Activated CD4-positive, CD25-positive, alpha-beta regulatory T cell treated with anti-CD3 and anti-CD28 coated beads, Interleukin-2, amount 50 U/mL, for 72 hours (primary cell): ENCODE results near the gene PPP2R5E.

Source experiments
- DNase-seq: peaks from one replicate; pipeline ENCODE4 v3.0.0; 2021

Gene PPP2R5E

GRCh38 chr14:63468294-63468693, 74.9 kb downstream of the PPP2R5E start:
- DNase-seq: no peak

GRCh38 chr14:63467440-63468072, 75.6 kb downstream of the PPP2R5E start:
- no peak for DNase-seq

GRCh38 chr14:63465347-63465746, 77.8 kb downstream of the PPP2R5E start:
- no peak for DNase-seq

DNA sequence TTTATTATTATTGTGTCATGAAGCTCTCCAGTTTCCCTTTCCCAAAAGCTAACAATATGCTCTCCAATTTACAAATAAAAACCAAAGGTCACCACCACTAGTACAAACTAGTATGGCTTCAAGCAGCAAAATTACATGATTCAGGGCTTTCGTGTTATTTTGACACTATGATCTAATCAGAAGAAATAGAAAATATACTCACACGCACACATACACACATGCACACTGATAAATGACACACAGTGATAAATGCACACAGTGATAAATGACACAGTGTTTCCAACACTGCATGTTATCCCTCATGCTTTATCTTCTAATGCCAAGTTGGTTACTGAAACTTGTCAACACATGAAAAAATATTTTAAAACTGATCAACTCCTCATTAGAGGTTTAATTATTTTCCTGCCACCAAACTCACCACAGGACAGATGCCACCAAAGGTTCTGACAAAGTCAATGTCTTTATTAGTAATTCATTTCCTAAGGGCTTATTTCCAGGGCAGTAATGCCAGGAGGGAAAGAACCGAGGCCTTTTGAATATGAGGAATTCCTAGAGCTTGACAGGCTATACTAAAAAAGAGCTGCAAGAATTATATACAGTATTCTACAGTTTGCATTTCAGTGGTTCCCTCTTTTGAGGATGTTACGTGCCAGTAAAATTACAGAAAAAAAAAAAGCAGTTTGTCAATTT, 82.4 kb downstream of the PPP2R5E start:
- no peak for DNase-seq

DNA sequence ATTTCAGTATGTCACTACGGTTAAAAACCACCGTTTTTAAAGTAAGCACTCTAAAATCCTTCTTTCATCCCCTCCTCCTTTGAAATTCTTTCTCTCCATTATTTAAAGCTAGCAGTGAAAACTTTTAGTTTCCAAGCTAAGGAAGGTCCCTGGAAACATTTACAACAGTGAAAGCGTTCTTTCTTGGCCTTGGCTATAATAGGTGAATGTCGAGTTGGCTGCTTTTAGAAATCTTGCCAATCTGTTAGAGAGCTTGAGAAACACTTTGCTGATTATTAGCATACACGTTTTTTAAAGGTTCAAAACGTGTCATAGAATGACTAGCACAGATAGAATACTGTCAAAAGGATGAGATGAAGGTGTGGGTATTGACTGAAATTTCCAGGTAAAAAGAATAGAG, 83.4 kb downstream of the PPP2R5E start:
- no peak for DNase-seq

DNA sequence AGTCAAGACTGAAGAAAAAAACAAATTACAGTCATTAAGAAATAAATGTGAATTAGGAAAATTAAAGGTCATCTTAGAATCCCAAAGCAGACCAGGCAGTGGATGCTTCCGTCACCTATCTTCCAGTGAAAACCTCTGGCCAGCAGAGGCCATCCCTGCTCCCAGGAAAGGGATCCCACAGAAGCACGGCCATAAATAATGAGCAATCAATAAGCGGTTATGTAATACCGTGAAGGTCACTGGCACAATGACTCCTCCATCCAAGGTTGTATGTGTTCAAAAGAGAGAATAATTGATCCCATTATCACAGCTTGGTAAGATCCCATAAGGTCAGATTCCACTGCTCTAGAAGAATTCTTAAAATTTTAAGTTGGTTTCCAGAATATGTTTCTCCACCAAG, 85.7 kb downstream of the PPP2R5E start:
- DNase-seq: no peak

- DNase-seq: no peak
These were observed 88.1 kb downstream of the PPP2R5E start for GRCh38 chr14:63454863-63455622.

DNA sequence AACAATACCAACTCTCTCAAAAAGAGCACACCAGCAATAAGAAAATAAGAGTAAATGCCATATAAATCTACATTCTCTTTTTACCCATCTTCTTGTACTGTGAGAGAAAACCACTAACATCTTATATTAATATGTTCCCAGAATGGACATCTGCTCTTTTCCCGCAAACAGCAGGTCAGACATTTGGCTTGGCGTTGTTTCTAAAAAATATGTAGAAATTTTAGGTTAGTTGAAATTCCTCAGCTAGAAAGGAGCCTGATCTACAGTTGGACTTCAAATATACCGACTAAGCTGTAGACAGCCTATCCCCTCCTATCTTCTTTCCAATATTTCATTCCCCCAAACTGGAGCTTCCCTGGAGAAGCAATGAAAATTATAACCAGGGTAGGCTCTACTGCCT, 88.7 kb downstream of the PPP2R5E start:
- no peak for DNase-seq

DNA sequence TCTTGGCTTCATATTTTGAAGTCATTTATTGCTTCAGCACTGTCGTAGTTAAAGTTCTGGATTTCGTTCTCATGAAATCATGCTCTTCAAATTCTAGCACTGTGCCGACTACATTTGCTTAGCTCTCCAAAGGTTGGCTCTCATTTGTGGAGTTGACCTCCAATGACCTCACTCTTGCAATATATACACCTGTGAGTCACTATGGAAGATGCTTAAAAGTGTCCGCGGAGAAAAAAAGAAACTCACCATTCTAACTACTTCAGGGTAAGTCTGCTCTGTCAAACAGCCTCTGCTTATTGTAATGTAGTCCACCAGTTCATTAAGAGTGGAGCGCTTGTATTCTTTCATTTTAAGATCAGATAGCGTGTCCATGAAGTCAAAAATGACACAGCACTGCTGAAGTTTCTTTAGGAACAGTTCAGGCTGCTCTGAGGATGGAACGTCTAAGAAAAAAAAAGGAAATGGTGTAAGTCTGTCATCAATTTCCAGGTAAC, 89.7 kb downstream of the PPP2R5E start:
- no peak for DNase-seq

DNA sequence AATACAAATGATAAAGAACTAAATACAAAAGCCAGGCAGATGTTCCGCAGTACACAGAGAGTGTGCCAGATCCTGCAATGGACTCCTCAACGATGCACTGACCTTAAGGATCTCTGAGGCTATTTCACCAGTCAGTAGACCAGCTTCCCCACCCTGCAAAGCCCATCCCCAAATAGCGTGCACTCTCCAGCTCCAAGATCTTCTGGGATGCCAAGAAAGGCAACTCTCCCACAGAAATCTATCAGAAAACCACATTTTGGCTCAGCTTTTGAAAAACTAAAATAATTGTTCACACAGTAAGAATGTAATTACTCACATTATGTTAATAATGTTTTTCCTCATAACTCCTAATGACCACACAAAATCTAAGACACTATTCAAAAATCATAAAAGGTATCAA, 90.4 kb downstream of the PPP2R5E start:
- no peak for DNase-seq

- DNase-seq: no peak
These were observed 94.3 kb downstream of the PPP2R5E start for GRCh38 chr14:63448841-63449240.

DNA sequence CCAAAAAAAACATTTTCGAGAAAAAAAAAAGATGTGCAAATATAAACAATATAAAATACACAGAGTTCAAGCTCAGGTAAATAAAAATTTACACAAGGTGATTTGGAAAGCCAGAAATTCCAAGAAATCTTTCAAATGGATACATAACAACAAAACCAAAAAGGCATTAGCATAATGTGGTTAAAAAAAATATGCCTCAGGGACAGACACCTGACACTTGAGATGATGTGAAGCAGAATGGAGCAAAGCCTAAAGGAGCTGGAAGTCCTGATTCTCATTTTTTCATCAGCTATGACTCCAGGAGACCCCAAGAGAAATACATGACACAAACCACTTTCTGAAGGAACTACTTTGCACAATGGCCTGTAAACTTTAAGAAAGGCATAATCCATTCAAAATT, 98.6 kb downstream of the PPP2R5E start:
- no peak for DNase-seq

DNA sequence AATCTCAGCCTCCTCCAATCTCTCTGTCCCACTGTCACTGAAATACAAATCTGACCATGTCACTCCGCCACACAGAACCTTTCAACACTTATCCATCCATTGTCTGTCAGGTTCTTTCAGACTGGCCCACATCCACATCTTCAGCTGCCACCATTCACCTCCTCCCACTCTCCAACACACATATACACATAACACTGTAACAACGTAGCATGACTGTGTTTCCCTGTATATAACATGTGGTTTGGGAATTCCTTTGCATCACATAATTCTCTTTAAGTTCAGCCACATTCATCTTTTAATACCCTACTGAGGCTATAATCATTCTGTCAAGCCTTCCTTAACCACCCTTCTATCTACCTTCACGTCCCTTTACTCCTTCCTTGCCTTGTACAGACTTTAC, 99.2 kb downstream of the PPP2R5E start:
- no peak for DNase-seq

DNA sequence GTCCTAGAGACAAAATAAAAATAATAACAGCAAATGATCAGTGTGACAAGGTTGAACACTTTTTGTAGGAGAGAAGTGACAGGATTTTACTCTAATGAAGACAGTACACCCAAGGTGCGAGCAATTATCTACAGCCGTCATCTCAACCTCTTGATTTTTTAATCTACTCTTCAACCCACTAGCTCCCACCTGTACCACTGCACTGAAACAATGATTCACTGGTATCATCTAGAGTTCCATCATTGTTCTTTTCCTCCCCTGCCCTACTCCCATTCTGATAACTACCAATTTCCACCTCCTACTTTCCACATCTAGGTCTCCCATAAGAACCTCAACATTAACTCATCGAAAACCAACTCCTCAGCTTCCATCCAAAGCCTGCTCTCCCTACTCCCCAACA, 99.8 kb downstream of the PPP2R5E start:
- no peak for DNase-seq

DNA sequence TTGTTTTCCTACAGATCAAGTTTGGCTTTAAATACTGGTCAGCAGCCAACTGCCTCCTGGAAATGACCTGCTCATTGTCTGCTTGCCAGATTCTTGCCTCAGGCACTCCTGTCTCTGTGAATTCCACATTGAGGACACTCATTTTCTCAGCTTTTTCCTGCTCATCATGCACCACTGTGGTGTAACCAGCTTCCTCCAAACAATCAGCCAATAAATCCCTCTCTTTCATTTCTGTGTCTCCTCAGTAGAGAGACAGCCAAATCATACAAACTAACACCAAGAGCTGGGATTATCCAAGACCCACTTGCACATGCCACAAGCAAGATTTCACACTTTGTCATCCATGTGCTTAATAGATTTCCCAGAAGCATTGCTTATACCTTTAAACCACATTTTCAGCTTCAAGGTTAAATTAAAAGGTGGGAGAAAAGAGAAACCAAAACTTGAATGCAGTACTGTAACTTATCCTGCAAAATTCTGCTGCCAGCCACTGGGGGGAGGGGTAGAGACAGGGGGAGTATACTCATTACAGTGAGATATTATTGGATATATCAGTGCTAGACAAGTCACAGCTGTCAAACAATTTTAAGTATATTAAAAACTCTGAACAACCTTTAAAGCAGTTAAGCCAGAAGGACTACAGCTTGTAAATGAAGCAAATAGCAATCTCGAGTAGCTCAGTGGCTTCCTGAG, 105.0 kb downstream of the PPP2R5E start:
- DNase-seq: no peak

- DNase-seq: no peak
These were observed 106.7 kb downstream of the PPP2R5E start for GRCh38 chr14:63436286-63437098.

GRCh38 chr14:63435838-63436237, 107.3 kb downstream of the PPP2R5E start:
- DNase-seq: no peak

DNA sequence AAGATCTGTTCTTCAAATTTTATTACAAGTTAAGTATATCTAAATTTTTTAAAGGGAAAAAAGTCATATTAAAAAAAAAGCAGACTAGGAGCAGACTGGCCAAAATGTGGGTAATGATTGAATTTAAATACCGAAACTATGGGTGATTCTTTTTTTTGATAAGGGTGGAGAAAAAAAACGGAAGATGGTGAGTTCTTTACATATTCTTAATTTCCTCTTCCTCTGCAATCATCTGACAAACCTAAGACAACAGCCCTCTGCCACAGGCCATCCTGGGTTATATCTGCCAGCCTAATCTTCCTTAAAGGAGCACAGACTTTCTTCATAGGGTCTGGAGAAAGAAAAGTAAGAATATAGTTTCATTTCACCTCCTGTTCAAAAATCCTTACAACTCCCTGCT, 108.0 kb downstream of the PPP2R5E start:
- no peak for DNase-seq

DNA sequence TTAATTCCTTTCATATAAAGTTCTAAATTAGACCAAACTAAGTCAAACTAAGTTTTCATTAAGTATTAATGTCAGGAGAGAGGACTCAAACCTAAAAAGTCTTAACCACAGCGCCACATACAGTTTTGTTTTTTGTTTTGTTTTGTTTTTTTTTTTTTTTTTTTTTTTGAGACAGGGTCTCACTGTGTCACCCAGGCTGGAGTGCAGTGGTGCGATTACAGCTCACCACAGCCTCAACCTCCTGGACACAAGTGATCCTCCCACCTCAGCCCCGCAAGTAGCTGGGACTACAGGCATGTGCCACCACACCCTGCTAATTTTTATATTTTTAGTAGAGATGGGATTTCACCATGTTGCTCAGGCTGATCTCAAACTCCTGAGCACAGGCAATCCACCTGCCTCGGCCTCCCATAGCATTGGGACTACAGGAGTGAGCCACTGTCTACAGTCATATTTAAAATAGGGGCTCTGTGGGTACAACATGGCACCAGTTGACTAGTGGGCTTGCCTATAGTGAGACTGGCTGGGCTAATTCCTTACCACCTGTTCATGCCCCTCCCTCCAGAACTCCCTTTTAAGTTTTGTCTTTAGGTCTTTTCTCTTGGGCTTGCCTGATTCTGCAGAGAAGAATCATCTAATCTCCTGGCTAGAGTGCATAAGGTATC, 110.2 kb downstream of the PPP2R5E start:
- DNase-seq: no peak

- DNase-seq: no peak
These were observed 110.9 kb downstream of the PPP2R5E start for GRCh38 chr14:63432228-63432627.

GRCh38 chr14:63431466-63431865, 111.7 kb downstream of the PPP2R5E start:
- DNase-seq: no peak

GRCh38 chr14:63428486-63428885, 114.7 kb downstream of the PPP2R5E start:
- DNase-seq: no peak
